ENCODE results near the gene WDFY4. TPM values are rescaled to one million over a fixed set of nuclear protein-coding genes. Genes with fewer than 3 reads are reported as not detected.

Gene WDFY4
- polyA plus RNA-seq, 2 of the 4 experiments (the other 2 are of a cell fraction), result not detected

GRCh38 chr10:48697091-48697490 lies 12.4 kb downstream of the WDFY4 start (continued):
- TF ChIP-seq RNF2 (IDR thresholded peaks at IDR 0.05; ENCODE audit: borderline replicate concordance, low read depth) (no peak), MYC (IDR thresholded peaks at IDR 0.05; ENCODE audit: borderline replicate concordance, low read length) (no peak), RFX5 (IDR thresholded peaks at IDR 0.05) (no peak), FOXS1 (CRISPR knock-in tag; IDR thresholded peaks at IDR 0.05) (no peak), JUN (IDR thresholded peaks at IDR 0.05) (no peak), ELK1 (IDR thresholded peaks at IDR 0.05; ENCODE audit: low read depth, low read length) (no peak), HES2 (IDR thresholded peaks at IDR 0.05) (no peak), FOSL2 (IDR thresholded peaks at IDR 0.05) (no peak), FOSL2 (CRISPR knock-in tag; IDR thresholded peaks at IDR 0.05) (no peak)

GRCh38 chr10:48697821-48698764 lies 13.4 kb downstream of the WDFY4 start:
- POLR2A ChIA-PET, result no interaction called here
- Histone ChIP-seq H3K4me3 (no peak overlapping the region), H3K27ac (no peak overlapping the region), H3K4me2 (no peak overlapping the region), H3K4me1 (no peaks in the 10 kb centered on the region), H3K9me3 (no peaks in the 10 kb centered on the region)
- TF ChIP-seq HOXB5 (CRISPR knock-in tag; IDR thresholded peaks at IDR 0.05) (no peak), POLR2AphosphoS2 (conservative IDR thresholded peaks at IDR 0.05; ENCODE audit: low read length) (no peak), FOSL2 (IDR thresholded peaks at IDR 0.05) (no peak), FOSL2 (CRISPR knock-in tag; IDR thresholded peaks at IDR 0.05) (no peak), NFE2L2 (conservative IDR thresholded peaks at IDR 0.05; ENCODE audit: low read length) (no peak), CHD4 (IDR thresholded peaks at IDR 0.05; ENCODE audit: borderline replicate concordance) (no peak)
- WGBS (ENCODE audit: missing lambda C conversion rate), result 33% methylated on average over 19 of the region's 19 CpGs
- DNase-seq (ENCODE audit: low read depth in 1 of 2, low spot score in 1 of 2) (no peak), ATAC-seq (no peak), FAIRE-seq (no peak)
- CTCF ChIA-PET, result no interaction called here

- CTCF ChIA-PET, result interaction anchor here (1.4 to 3.3 kb wide), 2 partner anchors 12 to 41 kb away, joined by 3 to 19 read pairs; no protein-coding TSS in a partner anchor
- ATAC-seq, result no peak
- no peak for FAIRE-seq
Measured at GRCh38 chr10:48699011-48699627, 14.4 kb downstream of the WDFY4 start.

More at GRCh38 chr10:48699011-48699627, 14.4 kb downstream of the WDFY4 start:
- Histone ChIP-seq H3K9me3 (no peaks in the 10 kb centered on the region), H3K4me2 (no peak overlapping the region), H3K4me1 (no peaks in the 10 kb centered on the region), H3K4me3 (no peak overlapping the region), H3K27ac (no peak overlapping the region)
- TF ChIP-seq RAD21 (conservative IDR thresholded peaks at IDR 0.05 in 1 of 2, IDR thresholded peaks at IDR 0.05 in 1 of 2) (no peak), ZFP36 (IDR thresholded peaks at IDR 0.05; ENCODE audit: borderline replicate concordance, partially characterized antibody) (no peak), HDAC2 (IDR thresholded peaks at IDR 0.05) (no peak), FOSL2 (IDR thresholded peaks at IDR 0.05) (no peak), FOSL2 (CRISPR knock-in tag; IDR thresholded peaks at IDR 0.05) (no peak), FOSB (CRISPR knock-in tag; IDR thresholded peaks at IDR 0.05) (no peak), NFE2L2 (conservative IDR thresholded peaks at IDR 0.05; ENCODE audit: low read length) (no peak), E2F6 (IDR thresholded peaks at IDR 0.05; ENCODE audit: borderline replicate concordance, low read depth) (no peak), POLR2AphosphoS2 (conservative IDR thresholded peaks at IDR 0.05; ENCODE audit: low read length) (no peak), TP53 (CRISPR knock-in tag; IDR thresholded peaks at IDR 0.05) (no peak), MAZ (IDR thresholded peaks at IDR 0.05; ENCODE audit: borderline replicate concordance, low read depth, low read length) (no peak), EP300 (IDR thresholded peaks at IDR 0.05) (no peak)
- POLR2A ChIA-PET, result no interaction called here
- DNase-seq (ENCODE audit: low read depth in 1 of 2, low spot score in 1 of 2), result no peak
- 19% methylated on average over 8 of the region's 8 CpGs for WGBS (ENCODE audit: missing lambda C conversion rate)
